Ovary (tissue), 3 donors: ENCODE results near the gene SNAP29.

Source experiments
- EP300 ChIP-seq: sonication (generic); formaldehyde crosslinking; IDR thresholded peaks from one replicate; pipeline ENCODE4 v1.6.1; 2017; ENCODE audit warnings: antibody characterized with exemption
- POLR2A ChIP-seq: fragments of 450-650 bp; IDR thresholded peaks from one replicate; pipeline ENCODE4 v1.6.1; 2017; ENCODE audit warnings: antibody characterized with exemption, mild to moderate bottlenecking, moderate library complexity
- TF ChIP-seq, protein P1 (sequence below), 3 donors: fragments of 450-650 bp in 2 of 3; fragments of 200-600 bp in 1 of 3; IDR thresholded peaks; one replicate each; pipeline versions ENCODE4 v1.5.1 to v1.8.0; 2016 to 2022; ENCODE audit warnings: antibody characterized with exemption in 3 of 3, mild to moderate bottlenecking in 1 of 3
- donor health status: DM: no; HTN: no; CAD: no.

DNA sequence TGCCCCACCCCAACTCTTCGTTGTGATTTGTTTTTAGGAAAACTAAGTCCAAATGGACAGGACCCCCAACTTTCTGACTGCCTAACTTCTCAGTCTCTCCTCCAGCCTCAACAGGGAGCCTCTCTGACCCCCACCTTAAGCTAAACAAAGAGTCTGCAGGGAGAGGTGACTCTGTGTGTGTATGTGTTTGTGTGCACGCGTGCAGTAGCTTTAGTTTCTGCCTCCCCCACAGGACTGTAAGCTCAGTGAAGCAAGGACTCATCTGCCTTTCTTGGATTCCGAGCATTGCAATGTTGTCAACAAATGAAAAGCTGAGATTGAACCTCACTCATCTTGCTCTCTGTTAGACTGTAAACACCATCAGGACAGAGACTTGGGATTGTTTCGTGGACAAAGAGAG lies 7.9 kb downstream of the SNAP29 start:
- TF ChIP-seq, protein P1, sequence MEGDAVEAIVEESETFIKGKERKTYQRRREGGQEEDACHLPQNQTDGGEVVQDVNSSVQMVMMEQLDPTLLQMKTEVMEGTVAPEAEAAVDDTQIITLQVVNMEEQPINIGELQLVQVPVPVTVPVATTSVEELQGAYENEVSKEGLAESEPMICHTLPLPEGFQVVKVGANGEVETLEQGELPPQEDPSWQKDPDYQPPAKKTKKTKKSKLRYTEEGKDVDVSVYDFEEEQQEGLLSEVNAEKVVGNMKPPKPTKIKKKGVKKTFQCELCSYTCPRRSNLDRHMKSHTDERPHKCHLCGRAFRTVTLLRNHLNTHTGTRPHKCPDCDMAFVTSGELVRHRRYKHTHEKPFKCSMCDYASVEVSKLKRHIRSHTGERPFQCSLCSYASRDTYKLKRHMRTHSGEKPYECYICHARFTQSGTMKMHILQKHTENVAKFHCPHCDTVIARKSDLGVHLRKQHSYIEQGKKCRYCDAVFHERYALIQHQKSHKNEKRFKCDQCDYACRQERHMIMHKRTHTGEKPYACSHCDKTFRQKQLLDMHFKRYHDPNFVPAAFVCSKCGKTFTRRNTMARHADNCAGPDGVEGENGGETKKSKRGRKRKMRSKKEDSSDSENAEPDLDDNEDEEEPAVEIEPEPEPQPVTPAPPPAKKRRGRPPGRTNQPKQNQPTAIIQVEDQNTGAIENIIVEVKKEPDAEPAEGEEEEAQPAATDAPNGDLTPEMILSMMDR (IDR thresholded peaks at IDR 0.05), result no peak
- no peak for TF ChIP-seq EP300
- TF ChIP-seq POLR2A, result no peak
